Cardiac fibroblast (primary cell): ENCODE results near the gene PPP1R3C.

ENCODE experiments used
- DNase-seq, 2 donors: peaks; one replicate each; pipeline versions ENCODE4 v3.0.0 to v3.0.0-alpha.2; 2010; ENCODE audit warnings: low read depth in 2 of 2
- H3K4me3 ChIP-seq, 2 donors: replicated peaks in 1 of 2; 1 replicate in 1 of 2; 2 replicates in 1 of 2; pipeline ENCODE4 v1.5.1; 2011; ENCODE audit warnings: low read depth in 2 of 2, low read length in 2 of 2, mild to moderate bottlenecking in 2 of 2, moderate library complexity in 1 of 2
- TF ChIP-seq, protein P1 (sequence below): IDR thresholded peaks from one replicate; pipeline ENCODE4 v1.5.1; 2011; ENCODE audit warnings: low read depth, mild to moderate bottlenecking, low read length, inconsistent platforms

PPP1R3C gene

DNA sequence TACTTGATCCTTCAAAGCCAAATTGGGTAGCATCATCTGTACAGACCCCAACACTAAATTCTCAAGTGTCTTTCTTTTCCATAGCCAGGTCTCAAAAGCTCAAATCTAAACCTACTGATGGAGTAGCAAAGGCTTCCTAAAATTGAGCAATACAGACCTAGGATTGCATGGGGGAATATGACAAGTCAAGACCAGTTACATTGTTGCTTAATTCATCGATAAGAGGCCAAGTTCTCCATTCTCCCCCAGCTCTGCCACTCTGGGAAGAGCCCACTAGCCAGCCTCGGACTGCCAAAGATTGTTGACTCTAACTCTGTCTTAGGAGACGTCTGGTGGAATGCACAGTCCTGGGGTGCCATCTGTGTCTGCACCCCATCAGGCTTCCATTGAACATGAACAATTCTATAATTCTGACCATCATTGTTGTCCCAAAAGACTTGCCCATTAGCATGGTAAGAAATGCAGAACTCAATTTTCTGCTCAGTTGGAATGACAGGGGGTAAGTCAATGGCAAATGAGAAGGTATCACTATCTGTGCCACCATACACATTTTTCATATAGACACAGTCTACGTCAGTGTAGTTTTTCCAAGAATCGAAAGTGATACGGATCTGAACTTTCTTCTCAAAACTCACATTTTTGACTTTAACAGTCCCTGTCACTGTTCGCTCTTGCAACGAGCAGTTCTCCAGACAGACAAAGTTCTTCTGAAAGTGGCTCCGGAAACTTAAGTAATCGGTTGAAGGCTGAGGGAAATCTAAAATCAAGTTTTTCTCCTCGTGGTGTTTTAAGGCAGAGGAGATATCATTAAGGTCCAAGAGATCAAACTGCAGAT lies 2.9 kb downstream of the PPP1R3C start:
- H3K4me3 ChIP-seq = no peak overlapping the region
- TF ChIP-seq, protein P1, sequence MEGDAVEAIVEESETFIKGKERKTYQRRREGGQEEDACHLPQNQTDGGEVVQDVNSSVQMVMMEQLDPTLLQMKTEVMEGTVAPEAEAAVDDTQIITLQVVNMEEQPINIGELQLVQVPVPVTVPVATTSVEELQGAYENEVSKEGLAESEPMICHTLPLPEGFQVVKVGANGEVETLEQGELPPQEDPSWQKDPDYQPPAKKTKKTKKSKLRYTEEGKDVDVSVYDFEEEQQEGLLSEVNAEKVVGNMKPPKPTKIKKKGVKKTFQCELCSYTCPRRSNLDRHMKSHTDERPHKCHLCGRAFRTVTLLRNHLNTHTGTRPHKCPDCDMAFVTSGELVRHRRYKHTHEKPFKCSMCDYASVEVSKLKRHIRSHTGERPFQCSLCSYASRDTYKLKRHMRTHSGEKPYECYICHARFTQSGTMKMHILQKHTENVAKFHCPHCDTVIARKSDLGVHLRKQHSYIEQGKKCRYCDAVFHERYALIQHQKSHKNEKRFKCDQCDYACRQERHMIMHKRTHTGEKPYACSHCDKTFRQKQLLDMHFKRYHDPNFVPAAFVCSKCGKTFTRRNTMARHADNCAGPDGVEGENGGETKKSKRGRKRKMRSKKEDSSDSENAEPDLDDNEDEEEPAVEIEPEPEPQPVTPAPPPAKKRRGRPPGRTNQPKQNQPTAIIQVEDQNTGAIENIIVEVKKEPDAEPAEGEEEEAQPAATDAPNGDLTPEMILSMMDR = no peak
- peak in 1 of 2 donors; percentile 19 for DNase-seq

DNA sequence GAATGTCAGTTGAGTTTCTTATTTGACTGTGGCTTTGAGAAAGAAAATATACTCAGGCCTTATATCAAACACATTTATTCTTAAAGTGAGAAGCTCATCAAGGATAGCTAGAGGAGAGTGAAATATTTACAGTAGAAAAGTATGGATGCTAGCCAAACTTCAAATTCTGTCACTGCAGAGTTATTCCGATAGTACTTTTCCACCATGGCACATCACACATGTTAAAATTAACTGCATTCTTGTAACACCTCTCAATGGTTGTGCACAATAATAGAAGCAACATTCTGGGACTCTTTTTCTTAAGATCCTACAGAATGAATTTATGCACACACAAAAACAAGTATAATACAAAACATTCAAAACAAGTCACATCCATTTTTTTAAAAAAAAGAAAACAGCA lies 4.5 kb downstream of the PPP1R3C start:
- TF ChIP-seq, protein P1 = no peak

DNA sequence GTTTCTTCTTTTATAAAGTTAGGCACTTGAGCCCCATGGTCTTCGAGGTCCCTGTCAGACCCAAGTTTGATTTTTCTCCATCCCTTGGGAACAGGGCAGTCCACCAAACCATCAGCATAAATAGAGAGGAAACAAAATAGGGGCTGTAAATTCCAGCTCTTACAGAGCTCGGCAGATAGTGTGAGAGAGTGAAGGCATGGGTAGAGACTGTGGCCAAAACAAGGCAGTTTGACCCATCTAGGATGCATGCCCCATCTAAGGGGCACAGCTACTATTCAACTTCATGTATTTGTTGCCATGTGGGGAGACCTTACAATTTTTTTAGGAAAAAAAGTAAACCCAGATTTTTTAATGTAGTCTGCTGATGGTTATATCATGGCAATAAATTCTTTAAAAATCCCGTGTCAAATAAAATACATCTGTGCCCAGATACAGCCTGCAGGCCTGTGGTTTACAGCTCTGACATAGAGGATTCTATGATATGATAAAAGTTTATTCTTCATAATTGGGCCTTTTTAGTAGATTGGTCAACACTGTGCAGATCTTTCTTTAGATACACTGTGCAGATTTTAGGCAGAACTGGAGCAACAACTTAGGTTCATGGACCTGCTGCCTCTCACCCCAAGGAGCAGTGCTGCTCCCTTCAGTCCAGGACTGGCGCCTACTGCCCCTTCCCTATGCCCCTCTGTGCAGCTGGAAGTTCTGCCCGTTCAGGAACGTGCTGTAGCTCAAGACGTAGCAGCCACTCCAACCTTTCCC lies 5.3 kb downstream of the PPP1R3C start:
- TF ChIP-seq, protein P1 = no peak
- no peak overlapping the region for H3K4me3 ChIP-seq
- no peak for DNase-seq

More for the DNA sequence above, 4.5 kb downstream of the PPP1R3C start:
- no peak for DNase-seq
- H3K4me3 ChIP-seq = no peak overlapping the region

DNA sequence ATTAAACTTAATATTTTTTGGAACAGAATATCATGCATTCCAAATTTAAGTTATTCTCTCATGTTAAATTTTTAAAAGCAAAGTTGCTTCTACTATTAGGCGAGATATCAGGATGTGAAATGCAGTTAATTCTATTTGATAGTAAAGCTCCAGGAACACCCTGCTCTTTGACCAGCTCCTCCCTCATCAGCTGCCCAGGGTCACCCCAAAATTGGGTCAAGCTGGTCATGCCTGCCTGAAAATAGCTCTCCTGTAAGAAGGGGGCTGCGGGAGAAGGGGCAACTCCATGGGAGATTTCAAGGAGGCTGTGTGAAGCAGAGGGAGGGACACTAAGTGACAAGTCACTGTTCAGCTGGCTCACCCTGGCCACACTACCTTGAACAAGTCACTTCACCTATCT lies 5.9 kb downstream of the PPP1R3C start:
- H3K4me3 ChIP-seq = no peak overlapping the region

DNA sequence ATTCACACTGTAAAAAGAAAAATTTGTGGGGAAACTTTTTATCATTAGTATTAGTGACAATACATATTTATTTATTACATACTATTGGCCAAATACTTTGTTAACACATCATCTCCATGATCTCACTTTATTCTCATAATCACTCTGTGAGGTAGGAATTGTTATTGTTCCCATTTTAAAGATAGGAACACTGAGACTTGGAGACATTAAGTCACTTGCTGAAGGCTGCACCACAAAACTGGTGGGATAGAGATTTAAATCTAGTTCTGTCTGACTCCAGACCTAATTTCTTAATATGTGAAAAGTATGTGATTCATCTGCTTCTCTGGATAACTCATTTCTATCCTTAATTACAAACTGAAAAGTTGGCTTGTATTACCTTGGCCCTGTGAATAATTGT lies 8.2 kb downstream of the PPP1R3C start:
- no peak for DNase-seq
- no peak overlapping the region for H3K4me3 ChIP-seq
- TF ChIP-seq, protein P1 = no peak

More for the DNA sequence above, 5.9 kb downstream of the PPP1R3C start:
- TF ChIP-seq, protein P1 = no peak
- no peak for DNase-seq

DNA sequence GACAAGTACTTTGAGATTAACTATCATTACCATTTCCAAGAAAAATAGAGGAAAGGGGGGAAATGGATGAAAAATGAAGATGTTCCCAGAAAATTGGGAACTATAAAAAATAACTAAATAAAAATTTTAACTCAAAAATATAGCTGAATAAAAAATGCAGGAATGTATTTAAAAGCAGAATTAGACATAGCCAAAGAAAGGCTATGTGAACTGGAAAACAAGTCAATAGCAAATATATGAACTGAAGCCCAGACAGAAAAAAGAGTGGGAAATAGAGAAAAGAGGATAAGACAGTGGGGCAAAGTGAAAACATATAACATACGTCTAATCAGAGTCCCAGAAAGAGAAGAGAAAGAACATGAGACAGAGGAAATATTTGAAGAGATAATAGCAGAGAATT lies 10.3 kb downstream of the PPP1R3C start:
- no peak overlapping the region for H3K4me3 ChIP-seq
- TF ChIP-seq, protein P1 = no peak
- DNase-seq = no peak
